Colonic mucosa (tissue), 4 donors: Measurements from ENCODE around the gene DNAJA3. TPM values are rescaled to one million over a fixed set of nuclear protein-coding genes. Genes with fewer than 3 reads are reported as not detected.
A peak's percentile ranks its signal among the peaks of the same experiment; 100 is the strongest.
"Not testable (repeated sequence)": the region's sequence is repeated elsewhere in the genome, so short reads cannot be mapped to it uniquely, and the experiment has no call there.

Experiments
- DNase-seq: peaks from one replicate; pipeline ENCODE4 v3.0.0-alpha.2; 2020
- H3K27ac ChIP-seq: fragments of 200-600 bp; one replicate; pipeline ENCODE4 v1.8.0; 2021
- H3K27me3 ChIP-seq: fragments of 200-600 bp; one replicate; pipeline ENCODE4 v1.8.0; 2021
- H3K36me3 ChIP-seq: fragments of 200-600 bp; one replicate; pipeline ENCODE4 v1.8.0; 2021
- H3K4me1 ChIP-seq: fragments of 200-600 bp; one replicate; pipeline ENCODE4 v1.8.0; 2021; ENCODE audit warnings: mild to moderate bottlenecking
- H3K4me3 ChIP-seq: fragments of 200-600 bp; one replicate; pipeline ENCODE4 v1.8.0; 2021
- H3K9ac ChIP-seq, 2 donors: one replicate each; pipeline ENCODE4 v1.7.0; 2013; ENCODE audit warnings: control low read depth in 2 of 2, low read depth in 2 of 2, low read length in 2 of 2
- H3K9me3 ChIP-seq: fragments of 200-600 bp; one replicate; pipeline ENCODE4 v1.8.0; 2021
- intact Hi-C: fragments of 100-400 bp; cut with DNase I; formaldehyde crosslinking; loops from one replicate; pipeline ENCODE4 v1.14.1; 2022
- total RNA-seq, 2 donors: library from RNA; stranded (reverse); fragmentation: NEBNext Ultra II Directional in 1 of 2; extraction: Animal tissue kit (Norgen Biotek cat#: 25700) in 1 of 2; gene quantifications; one replicate each; pipeline ENCODE4 v1.2.1, GENCODE V29; 2021
- TF ChIP-seq, protein P1 (sequence below): fragments of 200-600 bp; IDR thresholded peaks from one replicate; pipeline ENCODE4 v1.8.0; 2022; ENCODE audit warnings: antibody characterized with exemption, mild to moderate bottlenecking
- donor health status: healthy.
- donor health status: DM: no; HTN: no; CAD: no.
- donor health status: DM: no; HTN: no; CAD: no.

DNAJA3 gene
- total RNA-seq, 2 donors from 2014 or later = 48.3 to 76.1 TPM

DNA sequence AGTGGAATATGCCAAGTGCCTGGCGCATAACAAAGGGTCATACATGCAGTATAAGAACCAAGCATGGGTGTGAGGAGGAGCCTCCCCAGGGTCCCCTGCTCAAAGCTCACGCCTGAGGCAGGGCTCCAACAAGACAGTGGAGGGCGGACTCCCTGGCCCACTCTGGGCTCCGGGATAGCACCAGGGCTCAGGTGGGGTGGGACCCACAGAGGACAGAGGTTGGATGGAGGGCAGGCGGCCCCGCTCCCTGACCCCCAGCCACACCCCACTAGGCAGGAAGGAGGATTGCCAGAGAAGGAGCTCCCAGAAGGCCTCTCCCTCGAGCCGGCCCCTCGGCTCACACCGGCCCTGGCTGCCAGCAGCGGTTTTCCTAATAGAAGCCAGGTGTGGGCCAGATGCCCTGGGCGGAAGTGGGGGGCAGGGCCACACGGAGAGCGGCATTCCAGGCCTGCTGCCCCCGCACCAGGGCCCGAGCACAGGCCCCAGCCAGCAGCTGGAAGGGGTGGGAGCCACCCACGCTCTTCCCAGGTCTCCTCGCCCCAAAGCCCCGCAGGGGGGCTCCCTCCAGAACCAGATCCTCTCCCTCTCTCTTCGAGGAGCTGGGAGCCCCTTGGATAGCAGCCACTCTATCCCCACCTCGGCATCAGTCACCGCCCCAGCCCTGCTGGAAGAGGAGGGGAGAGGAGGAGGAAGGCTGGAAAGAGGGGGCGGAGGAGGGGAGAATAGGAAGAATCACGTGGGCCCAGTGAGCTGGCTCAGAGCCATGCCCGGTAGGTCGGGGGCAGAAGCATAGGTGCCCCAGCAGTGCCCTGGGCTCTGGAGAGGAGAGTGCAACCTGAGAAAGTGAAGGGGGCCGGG lies 33.1 kb upstream of the DNAJA3 start:
- Histone ChIP-seq H3K27ac (no peak overlapping the region), H3K4me1 (no peaks in the 10 kb centered on the region), H3K36me3 (no peaks in the 10 kb centered on the region), H3K4me3 (no peak overlapping the region), H3K9ac (peak overlapping the region in 1 of 2 donors; percentile 19), H3K9me3 (no peaks in the 10 kb centered on the region), H3K27me3 (no peaks in the 10 kb centered on the region)
- no peak for DNase-seq
- intact Hi-C loops = no loop called here
- TF ChIP-seq, protein P1, sequence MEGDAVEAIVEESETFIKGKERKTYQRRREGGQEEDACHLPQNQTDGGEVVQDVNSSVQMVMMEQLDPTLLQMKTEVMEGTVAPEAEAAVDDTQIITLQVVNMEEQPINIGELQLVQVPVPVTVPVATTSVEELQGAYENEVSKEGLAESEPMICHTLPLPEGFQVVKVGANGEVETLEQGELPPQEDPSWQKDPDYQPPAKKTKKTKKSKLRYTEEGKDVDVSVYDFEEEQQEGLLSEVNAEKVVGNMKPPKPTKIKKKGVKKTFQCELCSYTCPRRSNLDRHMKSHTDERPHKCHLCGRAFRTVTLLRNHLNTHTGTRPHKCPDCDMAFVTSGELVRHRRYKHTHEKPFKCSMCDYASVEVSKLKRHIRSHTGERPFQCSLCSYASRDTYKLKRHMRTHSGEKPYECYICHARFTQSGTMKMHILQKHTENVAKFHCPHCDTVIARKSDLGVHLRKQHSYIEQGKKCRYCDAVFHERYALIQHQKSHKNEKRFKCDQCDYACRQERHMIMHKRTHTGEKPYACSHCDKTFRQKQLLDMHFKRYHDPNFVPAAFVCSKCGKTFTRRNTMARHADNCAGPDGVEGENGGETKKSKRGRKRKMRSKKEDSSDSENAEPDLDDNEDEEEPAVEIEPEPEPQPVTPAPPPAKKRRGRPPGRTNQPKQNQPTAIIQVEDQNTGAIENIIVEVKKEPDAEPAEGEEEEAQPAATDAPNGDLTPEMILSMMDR = no peak

- DNase-seq = no peak
- peak overlapping the region in 1 of 2 donors; percentile 19 for H3K9ac ChIP-seq
- no peaks in the 10 kb centered on the region for H3K4me1 ChIP-seq
- H3K27me3 ChIP-seq = no peaks in the 10 kb centered on the region
- no peak overlapping the region for H3K4me3 ChIP-seq
- intact Hi-C loops = no loop called here
- H3K9me3 ChIP-seq = no peaks in the 10 kb centered on the region
- H3K27ac ChIP-seq = no peak overlapping the region
- TF ChIP-seq, protein P1 = no peak
- no peaks in the 10 kb centered on the region for H3K36me3 ChIP-seq
Measured at GRCh38 chr16:4393240-4393600, 32.4 kb upstream of the DNAJA3 start.

DNA sequence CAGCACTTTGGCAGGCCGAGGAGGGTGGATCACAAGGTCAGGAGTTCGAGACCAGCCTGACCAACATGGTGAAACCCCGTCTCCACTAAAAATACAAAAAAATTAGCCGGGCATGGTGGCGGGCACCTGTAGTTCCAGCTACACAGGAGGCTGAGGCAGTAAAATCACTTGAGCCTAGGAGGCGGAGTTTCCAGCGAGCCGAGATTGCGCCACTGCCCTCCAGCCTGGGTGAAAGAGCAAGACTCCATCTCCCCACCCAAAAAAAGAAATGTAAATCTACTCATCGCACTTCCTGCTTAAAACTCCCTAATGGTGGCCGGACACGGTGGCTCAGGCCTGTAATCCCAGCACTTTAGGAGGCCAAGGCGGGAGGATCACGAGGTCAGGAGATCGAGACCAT lies 31.8 kb upstream of the DNAJA3 start:
- H3K9ac ChIP-seq, H3K4me1 ChIP-seq, intact Hi-C loops, H3K4me3 ChIP-seq, H3K9me3 ChIP-seq, H3K27ac ChIP-seq, H3K27me3 ChIP-seq, H3K36me3 ChIP-seq, DNase-seq: not testable (repeated sequence)

- no peak overlapping the region for H3K27ac ChIP-seq
- H3K36me3 ChIP-seq = no peaks in the 10 kb centered on the region
- H3K9me3 ChIP-seq = no peaks in the 10 kb centered on the region
- no peaks in the 10 kb centered on the region for H3K27me3 ChIP-seq
- TF ChIP-seq, protein P1 = no peak
- no peaks in the 10 kb centered on the region for H3K4me1 ChIP-seq
- intact Hi-C loops = no loop called here
- no peak overlapping the region for H3K9ac ChIP-seq
- DNase-seq = no peak
- no peak overlapping the region for H3K4me3 ChIP-seq
Measured at GRCh38 chr16:4395055-4395726, 30.5 kb upstream of the DNAJA3 start.

- peaks cover 4% of the 10 kb centered on the region for H3K4me1 ChIP-seq
- no peaks in the 10 kb centered on the region for H3K36me3 ChIP-seq
- DNase-seq = no peak
- H3K4me3 ChIP-seq = no peak overlapping the region
- H3K9ac ChIP-seq = no peak overlapping the region
- intact Hi-C loops = no loop called here
- H3K9me3 ChIP-seq = no peaks in the 10 kb centered on the region
- H3K27ac ChIP-seq = no peak overlapping the region
- TF ChIP-seq, protein P1 = no peak
- H3K27me3 ChIP-seq = no peaks in the 10 kb centered on the region
Measured at GRCh38 chr16:4399001-4399730, 26.5 kb upstream of the DNAJA3 start.
